Subcutaneous adipose tissue (tissue), 4 donors: ENCODE results near the gene SPAG16. TPM values are rescaled to one million over a fixed set of nuclear protein-coding genes. Genes with fewer than 3 reads are reported as not detected.

ENCODE experiments used
- total RNA-seq, 4 donors: library from RNA; depleted of rRNA; stranded (reverse); fragments of >200 nt; gene quantifications; one replicate each; pipeline ENCODE4 v1.1.0, GENCODE V29; 2016
- TF ChIP-seq, protein P1 (sequence below): fragments of 450-650 bp; IDR thresholded peaks from one replicate; pipeline ENCODE4 v1.5.1; 2016; ENCODE audit warnings: low read depth, mild to moderate bottlenecking, control low read depth, antibody characterized with exemption, moderate library complexity

The SPAG16 gene
- total RNA-seq, 4 donors from 2014 or later, result 11.2 to 27.2 (median 18.2) TPM

DNA sequence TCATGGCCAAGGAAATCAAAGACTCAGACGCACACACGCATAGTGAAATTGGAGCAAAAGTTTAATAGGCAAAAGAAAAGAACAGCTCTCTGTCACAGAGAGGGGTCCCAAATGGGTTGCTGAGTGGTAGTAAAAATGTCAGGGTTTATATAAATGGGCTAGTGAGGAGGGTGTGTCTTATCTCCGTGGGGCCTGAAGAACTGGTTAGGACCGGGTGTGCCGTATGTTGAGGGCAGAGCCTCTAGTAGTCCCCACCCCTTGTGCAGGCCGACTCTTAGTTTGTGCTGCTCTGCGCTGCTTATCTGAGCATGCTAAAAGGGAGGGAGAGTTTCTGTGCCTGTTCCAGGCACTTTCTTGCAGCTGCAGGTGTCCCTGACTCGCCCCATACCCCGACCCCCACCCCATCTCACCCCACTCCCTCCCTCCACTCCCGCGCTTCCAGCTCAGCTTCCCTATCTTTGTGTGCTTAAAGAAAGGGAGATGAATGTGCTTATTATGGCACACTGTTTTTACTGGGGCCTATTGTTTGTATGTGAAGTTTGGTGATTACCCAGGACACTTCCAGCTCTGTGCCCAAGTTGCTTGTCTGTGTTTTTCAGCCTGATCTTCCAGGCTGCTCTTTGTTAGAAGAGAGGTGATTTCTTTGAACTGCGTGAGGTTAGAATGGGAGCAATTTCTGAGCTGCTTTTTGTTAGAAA, 167.4 kb downstream of the SPAG16 start:
- TF ChIP-seq, protein P1, sequence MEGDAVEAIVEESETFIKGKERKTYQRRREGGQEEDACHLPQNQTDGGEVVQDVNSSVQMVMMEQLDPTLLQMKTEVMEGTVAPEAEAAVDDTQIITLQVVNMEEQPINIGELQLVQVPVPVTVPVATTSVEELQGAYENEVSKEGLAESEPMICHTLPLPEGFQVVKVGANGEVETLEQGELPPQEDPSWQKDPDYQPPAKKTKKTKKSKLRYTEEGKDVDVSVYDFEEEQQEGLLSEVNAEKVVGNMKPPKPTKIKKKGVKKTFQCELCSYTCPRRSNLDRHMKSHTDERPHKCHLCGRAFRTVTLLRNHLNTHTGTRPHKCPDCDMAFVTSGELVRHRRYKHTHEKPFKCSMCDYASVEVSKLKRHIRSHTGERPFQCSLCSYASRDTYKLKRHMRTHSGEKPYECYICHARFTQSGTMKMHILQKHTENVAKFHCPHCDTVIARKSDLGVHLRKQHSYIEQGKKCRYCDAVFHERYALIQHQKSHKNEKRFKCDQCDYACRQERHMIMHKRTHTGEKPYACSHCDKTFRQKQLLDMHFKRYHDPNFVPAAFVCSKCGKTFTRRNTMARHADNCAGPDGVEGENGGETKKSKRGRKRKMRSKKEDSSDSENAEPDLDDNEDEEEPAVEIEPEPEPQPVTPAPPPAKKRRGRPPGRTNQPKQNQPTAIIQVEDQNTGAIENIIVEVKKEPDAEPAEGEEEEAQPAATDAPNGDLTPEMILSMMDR, result no peak

DNA sequence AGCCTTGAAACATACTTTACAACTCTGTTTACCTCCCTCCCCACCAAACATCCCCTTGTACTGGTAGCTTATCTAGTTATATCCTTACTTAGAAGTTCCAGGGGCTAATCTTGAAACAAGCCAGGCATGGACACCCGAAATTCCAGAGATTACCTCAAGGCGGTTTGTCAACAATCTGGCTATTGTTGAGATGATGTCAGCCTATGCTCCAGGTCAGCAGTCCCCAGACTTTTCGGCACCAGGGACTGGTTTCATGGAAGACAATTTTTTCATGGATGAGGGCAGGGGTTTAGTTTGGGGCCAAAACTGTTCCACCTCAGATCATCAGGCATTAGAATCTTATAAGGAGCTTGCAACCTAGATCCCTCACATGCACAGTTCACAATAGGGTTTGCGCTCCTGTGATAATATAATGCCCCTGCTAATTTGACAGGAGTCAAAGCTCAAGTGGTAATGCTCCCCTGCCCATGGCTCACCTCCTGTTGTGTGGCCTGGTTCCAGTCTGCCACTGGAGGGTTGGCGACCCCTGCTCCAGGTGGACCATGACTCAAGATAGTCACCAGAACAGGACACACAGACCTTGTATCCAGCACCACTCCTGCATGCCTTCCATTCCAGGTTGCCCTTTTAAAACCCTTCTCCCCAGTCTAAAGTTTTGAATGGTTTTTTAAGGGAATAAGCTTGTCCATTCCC, 171.2 kb downstream of the SPAG16 start:
- TF ChIP-seq, protein P1, result no peak

DNA sequence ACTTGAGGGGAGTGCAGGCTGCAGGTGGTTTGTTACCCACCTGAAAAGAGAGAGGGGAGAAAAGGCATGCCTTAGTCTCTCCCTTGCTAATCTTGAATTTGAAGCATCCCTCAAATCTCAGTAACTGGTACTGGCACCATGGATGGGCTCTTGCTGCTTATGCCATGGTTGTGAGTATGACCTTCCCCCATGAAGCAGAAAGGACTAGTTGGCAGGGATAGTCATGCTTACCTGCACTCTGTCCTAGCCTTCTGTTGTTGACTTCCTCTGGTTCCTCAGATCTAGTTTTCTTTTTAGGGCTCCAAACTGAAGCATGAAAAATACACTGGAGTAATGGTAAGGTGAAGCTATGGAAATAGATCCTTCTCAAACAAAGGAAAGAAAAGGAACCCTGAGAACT, 191.2 kb downstream of the SPAG16 start:
- TF ChIP-seq, protein P1, result no peak

DNA sequence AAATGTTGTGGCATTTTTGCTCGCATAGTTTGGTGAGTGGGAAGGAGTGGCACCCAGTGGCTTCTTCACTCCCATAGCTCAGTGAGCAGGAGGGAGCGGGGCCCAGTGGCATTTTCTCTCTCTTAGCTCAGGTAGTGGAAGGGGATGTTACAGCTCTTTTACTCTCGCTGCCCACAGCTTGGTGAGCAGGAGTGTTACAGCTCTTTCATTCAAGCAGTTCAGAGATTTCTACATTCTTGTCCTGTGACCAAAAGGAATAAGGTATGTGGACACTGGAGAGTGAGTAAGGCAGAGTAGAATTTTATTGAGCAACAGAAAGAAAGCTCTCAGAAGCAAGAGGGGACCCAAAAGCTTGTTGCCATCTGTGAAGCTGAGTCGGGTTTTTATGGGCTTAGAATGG, 192.4 kb downstream of the SPAG16 start:
- TF ChIP-seq, protein P1, result no peak

DNA sequence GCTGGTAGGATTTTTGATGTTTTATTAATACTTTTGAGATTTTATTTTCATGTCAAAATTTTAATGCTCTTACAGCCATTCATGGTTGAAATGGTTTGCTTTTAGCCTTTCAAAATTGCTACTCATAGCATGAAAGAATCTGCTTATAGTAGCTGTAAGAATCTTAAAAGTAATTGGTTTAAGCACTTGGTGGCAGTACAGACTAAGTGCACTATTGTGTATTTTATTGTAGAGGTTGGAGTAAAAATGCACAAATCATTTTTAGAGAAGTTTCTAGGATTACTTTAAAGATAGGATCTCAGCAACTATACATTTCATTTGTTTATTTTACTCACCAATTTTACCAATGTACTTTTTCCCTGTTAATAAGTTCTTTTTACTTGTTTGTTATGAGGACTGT, 205.8 kb downstream of the SPAG16 start:
- TF ChIP-seq, protein P1, result no peak

DNA sequence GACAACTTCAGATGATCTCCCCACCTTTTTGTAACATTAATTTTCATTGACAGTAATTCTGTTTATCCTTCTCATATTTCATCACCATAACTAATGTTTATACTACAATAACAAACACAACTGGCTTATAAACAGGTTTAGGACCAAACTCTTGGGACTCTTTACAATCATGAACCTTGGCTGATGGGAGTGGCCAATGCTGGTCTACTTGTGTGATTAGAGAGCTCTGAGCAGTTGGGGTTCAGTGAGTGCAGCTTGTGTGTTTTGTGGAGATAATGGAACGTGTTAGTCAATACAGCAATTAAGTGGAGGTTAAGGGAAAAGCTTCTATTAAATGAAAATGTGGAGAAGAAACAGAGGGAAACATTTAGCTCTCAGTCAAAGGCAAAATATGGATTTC, 207.1 kb downstream of the SPAG16 start:
- TF ChIP-seq, protein P1, result no peak

DNA sequence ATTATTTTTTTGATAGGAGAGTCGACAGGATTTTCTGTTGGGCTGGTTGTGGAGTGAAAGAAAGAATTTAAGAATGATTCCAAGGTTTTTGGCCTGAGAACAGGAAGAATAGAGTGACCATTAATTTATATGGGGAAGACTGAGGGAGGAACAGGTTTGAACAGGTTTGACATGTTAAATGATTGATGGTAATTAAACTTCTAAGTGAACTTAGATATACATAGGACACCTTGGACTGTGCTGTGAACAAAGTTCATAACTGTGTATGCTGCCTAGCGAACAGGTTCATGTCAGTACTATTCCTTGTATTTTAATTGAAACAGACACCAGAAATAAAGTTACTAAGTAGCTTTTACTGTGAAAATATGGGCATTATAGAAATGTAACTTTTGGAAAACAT, 212.0 kb downstream of the SPAG16 start:
- TF ChIP-seq, protein P1, result no peak
